SJCRH30 (cell line): ENCODE results near the gene EDIL3. TPM values are rescaled to one million over a fixed set of nuclear protein-coding genes. Genes with fewer than 3 reads are reported as not detected.

ENCODE experiments used
- DNase-seq, 2 experiments: peaks; one replicate each; pipeline ENCODE4 v3.0.0-alpha.2; 2015 to 2020
- H3K27ac ChIP-seq: fragments of 250-450 bp; sonication (Bioruptor Pico); 2 replicates; pipeline ENCODE4 v1.5.1; 2020; ENCODE audit warnings: mild to moderate bottlenecking, moderate library complexity
- H3K27me3 ChIP-seq: fragments of 250-450 bp; sonication (Bioruptor Pico); 2 replicates; pipeline ENCODE4 v1.5.1; 2020; ENCODE audit warnings: mild to moderate bottlenecking, moderate library complexity
- H3K36me3 ChIP-seq: fragments of 250-450 bp; sonication (Bioruptor Pico); 2 replicates; pipeline ENCODE4 v1.5.1; 2020; ENCODE audit warnings: mild to moderate bottlenecking, moderate library complexity
- H3K4me1 ChIP-seq: fragments of 250-450 bp; sonication (Bioruptor Pico); 2 replicates; pipeline ENCODE4 v1.5.1; 2020; ENCODE audit warnings: mild to moderate bottlenecking, moderate library complexity
- H3K4me3 ChIP-seq: fragments of 250-450 bp; sonication (Bioruptor Pico); 2 replicates; pipeline ENCODE4 v1.5.1; 2020; ENCODE audit warnings: mild to moderate bottlenecking, moderate library complexity
- H3K9me3 ChIP-seq: fragments of 250-450 bp; sonication (Bioruptor Pico); replicated peaks from 2 replicates; pipeline ENCODE4 v1.5.1; 2020; ENCODE audit warnings: mild to moderate bottlenecking, moderate library complexity
- total RNA-seq: library from RNA; depleted of rRNA; stranded (reverse); fragments of >200 nt; shearing (Covaris generic); gene quantifications from 2 replicates; pipeline ENCODE4 v1.2.3, GENCODE V29; 2014; rRNA removed

Gene EDIL3
- 27.8 and 29.0 TPM in 2 replicates for total RNA-seq

GRCh38 chr5:84384604-84385575, at the start of gene EDIL3:
EDIL3 (minus strand) TSS chr5:84384880; CDS start chr5:84384374, 506 bp downstream.
- H3K4me1 ChIP-seq, result no peaks in the 10 kb centered on the region; the same call in 1 of the 2 replicates
- no peaks in the 10 kb centered on the region for H3K9me3 ChIP-seq
- peak within 1 kb of the TSS; percentile 87 for H3K27ac ChIP-seq
- no peaks in the 10 kb centered on the region for H3K36me3 ChIP-seq
- no peaks in the 10 kb centered on the region for H3K27me3 ChIP-seq
- peak; percentile 71 for DNase-seq
- H3K4me3 ChIP-seq, result peak within 1 kb of the TSS; percentile 81

GRCh38 chr5:84433461-84433860, 48.8 kb upstream of the EDIL3 start:
- H3K4me1 ChIP-seq, result peaks cover 16% of the 10 kb centered on the region
- no peak for DNase-seq
- H3K9me3 ChIP-seq, result peaks cover 7% of the 10 kb centered on the region; the same call in 1 of the 2 replicates
- no peak overlapping the region for H3K27ac ChIP-seq
- no peak overlapping the region for H3K4me3 ChIP-seq
- no peaks in the 10 kb centered on the region for H3K36me3 ChIP-seq
- no peaks in the 10 kb centered on the region for H3K27me3 ChIP-seq

- Histone ChIP-seq H3K36me3 (no peaks in the 10 kb centered on the region), H3K4me1 (peaks cover 1% of the 10 kb centered on the region; the same call in 1 of the 2 replicates), H3K9me3 (peaks cover 6% of the 10 kb centered on the region; the same call in 1 of the 2 replicates), H3K4me3 (no peak overlapping the region), H3K27ac (no peak overlapping the region), H3K27me3 (no peaks in the 10 kb centered on the region)
- DNase-seq, result peak; percentile 34 to 56
These were observed 46.4 kb upstream of the EDIL3 start for GRCh38 chr5:84430863-84431663.

GRCh38 chr5:84430079-84430478, 45.4 kb upstream of the EDIL3 start:
- H3K27ac ChIP-seq, result no peak overlapping the region
- H3K4me3 ChIP-seq, result no peak overlapping the region
- peaks cover 6% of the 10 kb centered on the region; the same call in 1 of the 2 replicates for H3K9me3 ChIP-seq
- no peak for DNase-seq
- no peaks in the 10 kb centered on the region for H3K27me3 ChIP-seq
- no peaks in the 10 kb centered on the region for H3K36me3 ChIP-seq
- no peaks in the 10 kb centered on the region for H3K4me1 ChIP-seq

GRCh38 chr5:84425365-84425881, 40.7 kb upstream of the EDIL3 start:
- no peak for DNase-seq
- no peak overlapping the region for H3K4me3 ChIP-seq
- no peak overlapping the region for H3K27ac ChIP-seq

GRCh38 chr5:84419742-84420141, 35.1 kb upstream of the EDIL3 start:
- Histone ChIP-seq H3K36me3 (no peaks in the 10 kb centered on the region), H3K27ac (no peak overlapping the region), H3K9me3 (0 out of 2 replicates have a peak, but pooled peaks cover 3% of the 10 kb centered on the region), H3K27me3 (no peaks in the 10 kb centered on the region), H3K4me3 (no peak overlapping the region), H3K4me1 (no peaks in the 10 kb centered on the region)
- DNase-seq, result no peak

More at GRCh38 chr5:84425365-84425881, 40.7 kb upstream of the EDIL3 start:
- no peaks in the 10 kb centered on the region for H3K36me3 ChIP-seq
- peaks cover 6% of the 10 kb centered on the region; the same call in 1 of the 2 replicates for H3K9me3 ChIP-seq
- H3K4me1 ChIP-seq, result no peaks in the 10 kb centered on the region
- H3K27me3 ChIP-seq, result no peaks in the 10 kb centered on the region

- H3K27ac ChIP-seq, result no peak overlapping the region
- no peaks in the 10 kb centered on the region for H3K27me3 ChIP-seq
- no peaks in the 10 kb centered on the region for H3K36me3 ChIP-seq
- 0 out of 2 replicates have a peak, but pooled peaks cover 3% of the 10 kb centered on the region for H3K9me3 ChIP-seq
- no peak for DNase-seq
- H3K4me3 ChIP-seq, result no peak overlapping the region
- no peaks in the 10 kb centered on the region for H3K4me1 ChIP-seq
These were observed 27.3 kb upstream of the EDIL3 start for GRCh38 chr5:84411832-84412605.

- H3K36me3 ChIP-seq, result no peaks in the 10 kb centered on the region
- H3K27ac ChIP-seq, result no peak overlapping the region
- 0 out of 2 replicates have a peak, but pooled peaks cover 2% of the 10 kb centered on the region for H3K9me3 ChIP-seq
- no peaks in the 10 kb centered on the region for H3K4me1 ChIP-seq
- no peak overlapping the region for H3K4me3 ChIP-seq
- H3K27me3 ChIP-seq, result no peaks in the 10 kb centered on the region
- DNase-seq, result no peak
These were observed 21.4 kb upstream of the EDIL3 start for GRCh38 chr5:84406111-84406510.

- H3K4me3 ChIP-seq, result no peak overlapping the region
- no peaks in the 10 kb centered on the region for H3K4me1 ChIP-seq
- H3K36me3 ChIP-seq, result no peaks in the 10 kb centered on the region
- no peak overlapping the region for H3K27ac ChIP-seq
- no peak for DNase-seq
- H3K27me3 ChIP-seq, result no peaks in the 10 kb centered on the region
- H3K9me3 ChIP-seq, result 0 out of 2 replicates have a peak, but pooled peaks cover 2% of the 10 kb centered on the region
These were observed 19.1 kb upstream of the EDIL3 start for GRCh38 chr5:84403773-84404172.

- H3K4me3 ChIP-seq, result no peak overlapping the region
- H3K27me3 ChIP-seq, result no peaks in the 10 kb centered on the region
- H3K9me3 ChIP-seq, result no peaks in the 10 kb centered on the region
- no peaks in the 10 kb centered on the region for H3K36me3 ChIP-seq
- DNase-seq, result no peak
- no peaks in the 10 kb centered on the region for H3K4me1 ChIP-seq
- H3K27ac ChIP-seq, result no peak overlapping the region
These were observed 12.7 kb upstream of the EDIL3 start for GRCh38 chr5:84397385-84397784.

- Histone ChIP-seq H3K36me3 (no peaks in the 10 kb centered on the region), H3K4me3 (no peak overlapping the region), H3K9me3 (no peaks in the 10 kb centered on the region), H3K27ac (no peak overlapping the region), H3K4me1 (no peaks in the 10 kb centered on the region), H3K27me3 (no peaks in the 10 kb centered on the region)
- DNase-seq, result no peak
These were observed 9.3 kb upstream of the EDIL3 start for GRCh38 chr5:84393969-84394368.

- no peak overlapping the region for H3K4me3 ChIP-seq
- DNase-seq, result no peak
- no peaks in the 10 kb centered on the region for H3K27me3 ChIP-seq
- no peaks in the 10 kb centered on the region for H3K9me3 ChIP-seq
- no peaks in the 10 kb centered on the region for H3K36me3 ChIP-seq
- H3K27ac ChIP-seq, result no peak overlapping the region
- H3K4me1 ChIP-seq, result no peaks in the 10 kb centered on the region
These were observed 8.2 kb upstream of the EDIL3 start for GRCh38 chr5:84392836-84393235.

- Histone ChIP-seq H3K27me3 (no peaks in the 10 kb centered on the region), H3K4me1 (no peaks in the 10 kb centered on the region; the same call in 1 of the 2 replicates), H3K36me3 (no peaks in the 10 kb centered on the region), H3K4me3 (peak overlapping the region; percentile 81), H3K27ac (no peak overlapping the region), H3K9me3 (no peaks in the 10 kb centered on the region)
- no peak for DNase-seq
These were observed 1.0 kb upstream of the EDIL3 start for GRCh38 chr5:84385705-84386104.
